ENCODE data around the gene ACP3.
"Not testable (repeated sequence)": the region's sequence is repeated elsewhere in the genome, so short reads cannot be mapped to it uniquely, and the experiment has no call there.

Gene ACP3

GRCh38 chr3:132368962-132369361 lies 51.8 kb downstream of the ACP3 start:
- no peak for DNase-seq

DNA sequence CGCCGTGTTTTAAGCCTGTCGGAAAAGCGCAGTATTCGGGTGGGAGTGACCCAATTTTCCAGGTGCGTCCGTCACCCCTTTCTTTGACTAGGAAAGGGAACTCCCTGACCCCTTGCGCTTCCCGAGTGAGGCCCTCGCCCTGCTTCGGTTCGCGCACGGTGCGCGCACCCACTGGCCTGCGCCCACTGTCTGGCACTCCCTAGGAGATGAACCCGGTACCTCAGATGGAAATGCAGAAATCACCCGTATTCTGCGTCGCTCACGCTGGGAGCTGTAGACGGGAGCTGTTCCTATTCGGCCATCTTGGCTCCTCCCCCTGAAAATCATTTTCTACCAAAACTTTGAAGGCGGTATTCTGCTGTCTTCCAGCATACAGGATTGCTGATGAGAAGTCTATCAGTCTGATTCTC lies 59.7 kb downstream of the ACP3 start:
- DNase-seq: not testable (repeated sequence)

GRCh38 chr3:132378048-132378762 lies 61.0 kb downstream of the ACP3 start:
- DNase-seq: no peak

DNA sequence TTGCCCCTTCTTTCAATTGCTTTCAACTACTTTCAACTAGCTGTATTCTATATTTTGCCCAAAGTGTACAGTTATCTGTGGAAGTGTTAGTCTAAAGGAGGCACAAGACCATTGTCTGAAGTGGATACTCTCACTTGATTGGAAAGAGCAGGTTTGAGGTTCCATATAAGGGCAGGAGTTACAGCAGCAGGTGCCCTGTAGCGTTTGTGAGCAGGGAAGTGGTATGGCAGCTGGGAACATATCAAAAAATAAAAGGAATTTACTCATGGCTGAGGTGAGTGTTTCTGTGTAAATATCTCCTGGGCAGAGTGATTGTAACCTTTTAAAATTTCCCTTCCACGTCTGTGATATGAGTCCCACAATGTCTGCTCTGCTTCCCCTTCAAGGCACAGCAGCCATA lies 61.6 kb downstream of the ACP3 start:
- peak; percentile 22 for DNase-seq

DNA sequence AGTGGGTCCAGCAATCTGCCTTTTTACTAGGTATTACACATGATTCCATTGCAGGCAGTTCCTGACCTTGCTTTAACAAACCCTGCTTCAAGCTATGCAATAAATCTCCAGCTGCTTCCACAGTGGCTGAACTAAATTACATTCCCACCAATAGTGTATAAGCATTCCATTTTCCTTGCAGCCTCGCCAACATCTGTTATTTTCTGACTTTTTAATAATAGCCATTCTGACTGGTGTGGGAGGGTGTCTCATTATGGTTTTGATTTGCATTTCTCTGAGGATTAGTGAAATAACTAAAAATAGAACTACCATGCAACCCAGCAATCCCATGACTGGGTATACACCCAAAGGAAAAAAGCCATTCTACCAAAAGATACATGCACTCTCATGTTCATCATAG lies 63.7 kb downstream of the ACP3 start:
- no peak for DNase-seq

DNA sequence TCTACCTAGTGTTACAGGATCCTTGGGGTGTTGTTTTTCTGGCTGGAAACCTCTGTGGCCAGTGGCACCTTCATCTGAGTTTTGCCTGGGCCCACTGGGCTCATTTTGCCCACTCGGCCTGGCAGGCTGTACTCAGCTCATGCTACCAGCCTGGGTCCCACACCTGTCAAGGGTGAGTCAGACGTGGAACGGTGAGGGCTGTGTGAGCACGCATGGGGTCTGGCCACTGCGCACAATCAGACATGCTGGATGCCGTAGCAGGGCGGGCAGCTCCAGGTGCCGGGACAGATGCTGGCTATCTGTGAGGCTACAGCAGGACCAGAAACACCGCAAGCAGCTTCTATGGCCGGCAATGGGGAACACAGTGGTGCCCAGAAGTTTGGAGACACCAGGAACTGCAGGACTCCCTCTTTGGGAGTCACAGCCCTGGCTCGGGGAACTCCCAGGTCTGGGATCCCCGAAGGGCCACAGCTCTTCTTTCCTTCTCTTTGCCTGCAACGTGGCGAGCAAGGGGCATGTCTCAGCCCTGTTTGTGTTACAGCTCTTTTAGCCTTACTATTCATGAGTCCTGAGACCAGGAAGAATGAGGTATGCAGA lies 64.2 kb downstream of the ACP3 start:
- DNase-seq: no peak

DNA sequence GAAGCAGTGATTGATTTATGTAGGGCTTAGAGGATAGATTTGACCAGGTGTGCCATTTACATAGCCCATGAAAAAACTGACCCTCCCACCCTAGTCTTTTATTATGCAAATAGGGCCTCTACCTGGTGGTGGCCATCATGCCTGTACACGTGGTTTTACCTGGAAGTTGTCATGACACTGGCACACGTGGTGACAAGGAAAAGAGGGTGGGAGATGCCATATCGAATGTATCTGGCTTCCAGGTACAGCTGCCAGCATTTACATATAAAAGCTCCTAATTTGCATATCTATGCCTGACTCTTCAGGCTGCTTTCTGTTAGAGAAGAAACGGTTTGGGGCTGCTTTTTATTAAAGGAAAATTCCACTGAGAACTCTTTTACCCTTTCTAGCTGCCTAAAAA lies 65.1 kb downstream of the ACP3 start:
- no peak for DNase-seq

GRCh38 chr3:132382688-132383194 lies 65.5 kb downstream of the ACP3 start:
- no peak for DNase-seq

GRCh38 chr3:132386259-132386658 lies 69.1 kb downstream of the ACP3 start:
- no peak for DNase-seq

- not testable (repeated sequence) for DNase-seq
Measured at GRCh38 chr3:132392675-132393074, 75.5 kb downstream of the ACP3 start.

GRCh38 chr3:132394320-132394719 lies 77.1 kb downstream of the ACP3 start:
- peak; percentile 2 for DNase-seq

DNA sequence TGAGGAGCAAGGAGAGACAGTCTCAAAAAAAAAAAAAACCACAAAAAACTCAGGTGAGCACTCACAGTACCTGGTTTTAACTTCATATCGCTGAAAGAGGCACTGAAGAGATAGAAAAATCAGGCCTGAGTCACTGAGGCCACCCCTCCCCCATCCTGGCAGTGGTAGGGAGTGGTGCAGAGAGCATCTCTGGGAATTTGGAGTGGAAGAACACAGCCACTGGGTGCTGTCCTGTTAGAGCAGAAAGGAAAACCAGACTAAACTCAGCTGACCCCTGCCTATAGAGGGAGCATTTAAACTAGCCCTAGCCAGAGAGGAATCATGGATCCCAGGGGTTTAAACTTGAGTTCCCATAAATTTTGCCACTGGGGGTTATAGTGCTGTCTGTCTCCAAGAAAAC lies 77.9 kb downstream of the ACP3 start:
- DNase-seq: no peak

DNA sequence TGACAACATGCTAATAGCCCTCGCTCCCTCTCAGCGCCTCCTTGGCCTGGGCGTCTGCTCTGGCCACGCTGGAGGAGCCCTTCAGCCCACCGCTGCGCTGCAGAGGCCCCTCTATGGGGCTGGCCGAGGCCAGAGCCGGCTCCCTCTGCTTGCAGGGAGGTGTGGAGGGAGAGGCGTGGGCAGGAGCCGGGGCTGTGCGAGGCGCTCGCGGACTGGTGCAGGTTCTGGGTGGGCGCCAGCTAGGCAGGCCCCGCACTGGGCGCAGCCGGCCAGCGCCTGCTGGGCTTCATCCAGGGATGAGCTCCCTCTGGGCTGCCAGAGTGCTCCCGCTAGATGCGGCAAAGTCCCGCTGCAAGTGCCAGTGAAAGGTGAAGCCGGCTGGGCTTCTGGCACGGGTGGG lies 79.0 kb downstream of the ACP3 start:
- DNase-seq: no peak

- not testable (repeated sequence) for DNase-seq
Measured at GRCh38 chr3:132396776-132397175, 79.6 kb downstream of the ACP3 start.

DNA sequence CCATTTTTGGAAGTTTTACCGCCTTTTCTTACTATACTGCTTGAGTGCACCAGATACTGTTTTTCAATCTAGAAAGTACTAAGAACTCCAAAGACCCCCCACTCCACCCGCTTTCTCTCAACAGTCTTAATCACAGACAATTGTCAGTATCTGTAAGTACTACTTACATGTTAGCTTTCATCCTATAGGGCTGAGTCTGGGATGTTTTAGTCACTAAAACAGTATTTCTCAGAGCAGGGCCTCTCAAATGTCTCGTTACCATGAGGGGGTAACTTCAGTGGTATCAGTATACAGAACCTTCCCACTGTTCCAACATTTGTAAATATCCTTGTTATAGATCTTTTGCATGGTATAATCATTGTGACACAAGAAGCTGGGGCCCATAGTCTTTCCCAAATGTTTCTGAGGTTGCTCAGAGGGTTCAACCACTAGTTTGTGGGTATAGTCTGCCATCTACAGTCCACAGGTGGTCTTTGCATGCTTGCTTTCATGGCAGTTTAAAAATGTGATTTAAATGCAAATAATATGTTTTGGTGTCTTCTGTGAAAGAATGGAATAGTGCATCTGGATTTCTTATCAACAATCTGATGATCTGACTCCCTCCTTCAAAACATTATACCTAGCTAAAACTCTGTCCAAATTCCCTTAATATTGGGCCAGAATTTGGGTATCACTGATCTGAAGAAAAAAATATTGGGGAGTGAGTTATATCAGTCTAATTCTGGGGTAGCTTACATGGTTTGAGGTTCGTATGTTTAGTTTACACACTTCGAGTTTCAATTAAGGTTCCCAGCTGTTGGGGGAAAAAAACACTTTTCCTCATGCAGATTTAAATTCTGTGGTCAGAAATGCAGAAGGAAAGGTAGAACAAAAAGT lies 82.1 kb downstream of the ACP3 start:
- peak; percentile 16 for DNase-seq

GRCh38 chr3:132401255-132401654 lies 84.0 kb downstream of the ACP3 start:
- DNase-seq: no peak

GRCh38 chr3:132404276-132404675 lies 87.1 kb downstream of the ACP3 start:
- no peak for DNase-seq

DNA sequence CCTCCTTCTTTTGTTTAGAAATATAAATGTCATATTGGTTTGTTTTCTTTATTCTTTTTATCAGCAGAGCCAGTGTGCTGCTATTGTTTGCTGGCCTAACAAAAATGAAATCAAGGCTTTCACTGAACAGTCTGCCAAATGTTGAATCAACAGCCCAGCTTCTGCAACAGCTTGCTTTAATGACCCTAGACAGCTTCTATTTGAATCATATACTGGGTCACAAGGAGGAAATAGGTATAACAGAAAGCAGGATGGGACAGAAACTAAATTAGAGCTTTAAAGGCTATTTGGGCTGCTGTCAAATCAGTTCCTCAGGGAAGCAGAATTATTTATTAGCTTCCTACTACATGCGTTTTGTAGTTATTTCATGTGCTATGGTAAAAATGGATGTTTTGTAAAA lies 88.0 kb downstream of the ACP3 start:
- DNase-seq: peak; percentile 62

GRCh38 chr3:132405609-132406299 lies 88.5 kb downstream of the ACP3 start:
- DNase-seq: no peak

DNA sequence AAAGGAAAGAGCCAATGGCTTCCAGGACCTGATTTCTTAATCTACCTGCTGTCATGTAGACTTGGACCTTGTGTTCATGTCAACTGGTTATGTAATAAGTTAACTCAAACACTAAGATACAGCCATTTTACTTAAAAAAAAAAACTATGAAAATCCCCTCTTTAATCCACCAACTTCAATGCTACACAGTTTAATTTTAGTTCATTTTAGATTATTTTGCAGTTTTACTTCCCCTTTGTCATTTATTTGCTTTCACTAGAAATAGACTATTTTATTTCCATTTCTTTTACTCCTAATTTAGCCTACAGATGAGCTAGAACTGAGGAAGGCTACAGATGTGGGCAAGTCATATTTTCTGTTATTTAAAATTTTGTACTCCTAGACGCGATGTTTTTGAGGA lies 89.4 kb downstream of the ACP3 start:
- no peak for DNase-seq

DNA sequence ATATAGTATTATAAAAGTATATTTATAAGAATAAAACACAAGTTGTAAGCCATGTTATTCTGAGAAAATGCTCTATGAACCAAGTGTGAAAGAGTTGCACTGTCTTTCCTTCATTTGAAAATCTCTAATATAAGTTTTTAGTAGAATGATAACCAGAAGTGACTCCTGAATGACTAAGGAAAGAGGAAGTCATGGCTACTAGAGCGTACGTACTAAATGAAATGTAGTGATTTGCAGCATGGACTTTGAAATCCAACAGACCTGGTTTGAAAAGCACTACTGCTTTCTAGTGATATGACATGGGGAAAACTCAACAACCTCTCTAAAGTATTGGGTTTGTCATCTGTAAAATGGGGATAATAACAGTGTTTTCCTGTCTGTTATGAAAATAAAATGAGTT lies 89.8 kb downstream of the ACP3 start:
- no peak for DNase-seq

Data from NCI-H1092 (cell line).